Neural crest cell (in vitro differentiated cells): ENCODE results near the gene KIR2DL1. TPM values are rescaled to one million over a fixed set of nuclear protein-coding genes. Genes with fewer than 3 reads are reported as not detected.
"Not testable (repeated sequence)": the region's sequence is repeated elsewhere in the genome, so short reads cannot be mapped to it uniquely, and the experiment has no call there.

ENCODE experiments used
- DNase-seq: peaks from one replicate; pipeline ENCODE4 v3.0.0; 2021; ENCODE audit warnings: low read depth, mixed read lengths, low spot score
- H3K27ac Mint-ChIP-seq: one replicate; pipeline ENCODE4 v1.8.0; 2021; ENCODE audit warnings: mild to moderate bottlenecking, mixed read lengths; ENCODE audit not compliant: unreplicated experiment
- H3K27me3 Mint-ChIP-seq: 2 replicates; pipeline ENCODE4 v1.8.0; 2021; ENCODE audit warnings: low read depth, mild to moderate bottlenecking, mixed read lengths
- H3K36me3 Mint-ChIP-seq: 2 replicates; pipeline ENCODE4 v1.8.0; 2021; ENCODE audit warnings: low read depth, mild to moderate bottlenecking, mixed read lengths
- H3K4me1 Mint-ChIP-seq: 2 replicates; pipeline ENCODE4 v1.8.0; 2021; ENCODE audit warnings: mixed read lengths
- H3K4me3 Mint-ChIP-seq: one replicate; pipeline ENCODE4 v1.8.0; 2021; ENCODE audit warnings: mild to moderate bottlenecking, mixed read lengths
- H3K9me3 Mint-ChIP-seq: 2 replicates; pipeline ENCODE4 v1.8.0; 2021; ENCODE audit warnings: mixed read lengths
- long read RNA-seq: library from polyadenylated mRNA; unstranded; transcript quantifications from one replicate; pipeline ENCODE4 v2.0.0, GENCODE V29; 2020
- total RNA-seq: library from RNA; stranded (reverse); gene quantifications from 2 replicates; pipeline ENCODE4 v1.2.1, GENCODE V29; 2021
- TF ChIP-seq, protein P1 (sequence below): fragments of 200-600 bp; sonication (generic); conservative IDR thresholded peaks from 2 replicates; pipeline ENCODE4 v1.5.0; 2021; ENCODE audit warnings: antibody characterized with exemption, mild to moderate bottlenecking

KIR2DL1 gene
- not detected in 2 replicates for total RNA-seq
- long read RNA-seq, result 0 reads

DNA sequence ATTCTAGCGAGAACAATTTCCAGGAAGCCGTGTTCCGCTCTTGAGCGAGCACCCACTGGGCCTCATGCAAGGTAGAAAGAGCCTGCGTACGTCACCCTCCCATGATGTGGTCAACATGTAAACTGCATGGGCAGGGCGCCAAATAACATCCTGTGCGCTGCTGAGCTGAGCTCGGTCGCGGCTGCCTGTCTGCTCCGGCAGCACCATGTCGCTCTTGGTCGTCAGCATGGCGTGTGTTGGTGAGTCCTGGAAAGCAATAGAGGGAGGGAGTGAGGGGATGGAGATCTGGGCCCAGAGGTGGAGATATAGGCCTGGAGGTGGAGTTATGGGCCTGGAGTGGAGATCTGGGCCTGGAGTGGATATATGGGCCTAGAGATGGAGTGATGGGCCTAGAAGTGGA is at the start of gene KIR2DL1:
Gene KIR2DL1, plus strand, starts transcription at position 148 of the 400 bp plus-strand sequence. Its CDS starts 58 bp downstream, at position 206.
- not testable (repeated sequence) for H3K27me3 Mint-ChIP-seq, H3K27ac Mint-ChIP-seq, H3K4me1 Mint-ChIP-seq, DNase-seq, H3K4me3 Mint-ChIP-seq
- Mint-ChIP-seq H3K9me3 (peaks cover 39% of the 10 kb centered on the region), H3K36me3 (peaks cover 33% of the 10 kb centered on the region)

DNA sequence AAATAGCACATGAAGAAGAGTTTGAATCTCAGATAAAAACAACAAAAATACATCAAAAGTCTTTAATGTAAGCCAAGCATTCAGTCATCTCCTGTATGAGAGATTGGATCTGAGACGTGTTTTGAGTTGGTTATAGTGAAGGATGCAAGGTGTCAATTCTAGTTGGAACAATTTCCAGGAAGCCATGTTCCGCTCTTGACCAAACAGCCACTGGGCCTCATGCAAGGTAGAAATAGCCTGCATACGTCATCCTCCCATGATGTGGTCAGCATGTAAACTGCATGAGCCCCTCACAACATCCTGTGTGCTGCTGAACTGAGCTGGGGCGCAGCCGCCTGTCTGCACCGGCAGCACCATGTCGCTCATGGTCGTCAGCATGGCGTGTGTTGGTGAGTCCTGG is 45.5 kb upstream of the KIR2DL1 start, which contains the start of gene KIR3DL3:
Gene KIR3DL3, plus strand, starts transcription at position 301 of the 400 bp plus-strand sequence. Its CDS starts 55 bp downstream, at position 356.
- Mint-ChIP-seq H3K4me1 (no peaks in the 10 kb centered on the region), H3K36me3 (peaks cover 16% of the 10 kb centered on the region), H3K9me3 (peaks cover 35% of the 10 kb centered on the region), H3K27ac (no peak within 1 kb of the TSS), H3K27me3 (no peaks in the 10 kb centered on the region), H3K4me3 (no peak within 1 kb of the TSS)
- no peak for DNase-seq
- TF ChIP-seq, protein P1, sequence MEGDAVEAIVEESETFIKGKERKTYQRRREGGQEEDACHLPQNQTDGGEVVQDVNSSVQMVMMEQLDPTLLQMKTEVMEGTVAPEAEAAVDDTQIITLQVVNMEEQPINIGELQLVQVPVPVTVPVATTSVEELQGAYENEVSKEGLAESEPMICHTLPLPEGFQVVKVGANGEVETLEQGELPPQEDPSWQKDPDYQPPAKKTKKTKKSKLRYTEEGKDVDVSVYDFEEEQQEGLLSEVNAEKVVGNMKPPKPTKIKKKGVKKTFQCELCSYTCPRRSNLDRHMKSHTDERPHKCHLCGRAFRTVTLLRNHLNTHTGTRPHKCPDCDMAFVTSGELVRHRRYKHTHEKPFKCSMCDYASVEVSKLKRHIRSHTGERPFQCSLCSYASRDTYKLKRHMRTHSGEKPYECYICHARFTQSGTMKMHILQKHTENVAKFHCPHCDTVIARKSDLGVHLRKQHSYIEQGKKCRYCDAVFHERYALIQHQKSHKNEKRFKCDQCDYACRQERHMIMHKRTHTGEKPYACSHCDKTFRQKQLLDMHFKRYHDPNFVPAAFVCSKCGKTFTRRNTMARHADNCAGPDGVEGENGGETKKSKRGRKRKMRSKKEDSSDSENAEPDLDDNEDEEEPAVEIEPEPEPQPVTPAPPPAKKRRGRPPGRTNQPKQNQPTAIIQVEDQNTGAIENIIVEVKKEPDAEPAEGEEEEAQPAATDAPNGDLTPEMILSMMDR, result no peak

DNA sequence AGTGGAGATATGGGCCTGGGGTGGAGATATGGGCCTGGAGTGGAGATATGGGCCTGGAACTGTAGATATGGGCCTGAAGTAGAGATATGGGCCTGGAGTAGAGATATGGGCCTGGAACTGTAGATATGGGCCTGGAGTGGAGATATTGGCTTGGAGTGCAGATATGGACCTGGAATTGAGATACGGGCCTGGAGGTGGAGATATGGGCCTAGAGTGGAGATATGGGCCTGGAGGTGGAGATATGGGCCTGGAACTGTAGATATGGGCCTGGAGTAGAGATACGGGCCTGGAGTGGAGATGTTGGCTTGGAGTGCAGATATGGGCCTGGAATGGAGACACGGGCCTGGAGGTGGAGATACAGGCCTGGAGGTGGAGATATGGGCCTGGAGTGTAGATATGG is 44.9 kb upstream of the KIR2DL1 start:
- TF ChIP-seq, protein P1, result no peak
- H3K4me3 Mint-ChIP-seq, result no peak overlapping the region
- H3K36me3 Mint-ChIP-seq, result peaks cover 16% of the 10 kb centered on the region
- no peak overlapping the region for H3K27ac Mint-ChIP-seq
- peaks cover 36% of the 10 kb centered on the region for H3K9me3 Mint-ChIP-seq
- no peaks in the 10 kb centered on the region for H3K27me3 Mint-ChIP-seq
- no peaks in the 10 kb centered on the region for H3K4me1 Mint-ChIP-seq
- no peak for DNase-seq

DNA sequence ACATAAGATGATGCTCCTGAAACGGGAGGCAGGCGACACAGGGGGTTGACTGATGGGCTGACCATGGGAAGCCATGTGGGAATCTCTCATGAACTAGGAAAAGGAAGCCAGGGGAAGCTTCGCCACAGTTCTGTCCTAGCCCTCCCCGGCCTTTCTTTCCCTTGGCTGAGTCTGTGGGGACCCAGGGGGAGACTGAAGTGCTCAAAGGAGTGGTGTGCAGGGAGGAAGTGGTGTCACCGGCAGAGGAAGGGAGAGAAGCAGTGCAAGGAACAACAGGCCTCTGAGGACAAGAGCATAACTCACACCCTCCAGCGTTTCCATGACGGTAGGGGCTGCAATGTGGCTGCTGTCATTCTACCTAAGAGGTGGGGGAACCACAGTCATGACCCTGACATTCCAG is 44.3 kb upstream of the KIR2DL1 start:
- Mint-ChIP-seq H3K9me3 (peaks cover 34% of the 10 kb centered on the region), H3K36me3 (peaks cover 16% of the 10 kb centered on the region)

DNA sequence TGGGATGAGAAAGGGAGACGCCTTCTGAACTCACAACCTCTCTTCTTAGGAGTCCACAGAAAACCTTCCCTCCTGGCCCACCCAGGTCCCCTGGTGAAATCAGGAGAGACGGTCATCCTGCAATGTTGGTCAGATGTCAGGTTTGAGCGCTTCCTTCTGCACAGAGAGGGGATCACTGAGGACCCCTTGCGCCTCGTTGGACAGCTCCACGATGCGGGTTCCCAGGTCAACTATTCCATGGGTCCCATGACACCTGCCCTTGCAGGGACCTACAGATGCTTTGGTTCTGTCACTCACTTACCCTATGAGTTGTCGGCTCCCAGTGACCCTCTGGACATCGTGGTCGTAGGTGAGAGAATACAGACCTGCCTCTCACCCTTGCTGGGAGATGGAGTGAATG is 42.0 kb upstream of the KIR2DL1 start:
- no peak overlapping the region for H3K27ac Mint-ChIP-seq
- H3K36me3 Mint-ChIP-seq, result peaks cover 16% of the 10 kb centered on the region
- DNase-seq, result no peak
- no peak overlapping the region for H3K4me3 Mint-ChIP-seq
- H3K9me3 Mint-ChIP-seq, result peaks cover 35% of the 10 kb centered on the region
- H3K4me1 Mint-ChIP-seq, result no peaks in the 10 kb centered on the region
- H3K27me3 Mint-ChIP-seq, result no peaks in the 10 kb centered on the region
- TF ChIP-seq, protein P1, result no peak

More for the DNA sequence above, 44.3 kb upstream of the KIR2DL1 start:
- H3K4me1 Mint-ChIP-seq, result no peaks in the 10 kb centered on the region
- no peak overlapping the region for H3K27ac Mint-ChIP-seq
- no peaks in the 10 kb centered on the region for H3K27me3 Mint-ChIP-seq
- H3K4me3 Mint-ChIP-seq, result no peak overlapping the region
- DNase-seq, result no peak
- TF ChIP-seq, protein P1, result no peak

DNA sequence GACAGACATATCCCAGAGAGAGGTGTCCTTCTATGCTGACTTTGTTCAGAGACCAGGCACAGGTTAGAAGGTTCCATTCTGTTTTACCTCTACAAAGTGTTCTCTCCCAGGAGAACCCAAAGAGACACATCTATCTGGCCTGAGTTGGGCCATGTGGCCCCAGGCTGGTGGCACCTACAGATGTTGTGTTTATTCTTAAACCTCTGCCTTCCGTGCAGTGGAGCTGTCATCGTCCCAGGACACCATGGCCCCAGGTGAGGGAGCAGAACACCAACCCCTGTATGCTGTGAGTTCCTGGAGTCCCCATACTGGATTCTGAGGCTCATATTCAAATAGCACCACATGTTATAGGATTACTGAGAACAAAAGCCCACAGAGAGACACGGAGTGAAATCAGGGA is 41.4 kb upstream of the KIR2DL1 start:
- peaks cover 11% of the 10 kb centered on the region for H3K36me3 Mint-ChIP-seq
- H3K27me3 Mint-ChIP-seq, result no peaks in the 10 kb centered on the region
- H3K4me3 Mint-ChIP-seq, result no peak overlapping the region
- no peak overlapping the region for H3K27ac Mint-ChIP-seq
- no peak for DNase-seq
- H3K4me1 Mint-ChIP-seq, result no peaks in the 10 kb centered on the region
- H3K9me3 Mint-ChIP-seq, result peaks cover 36% of the 10 kb centered on the region
- TF ChIP-seq, protein P1, result no peak
